ENCODE results near the gene CCN5. TPM values are rescaled to one million over a fixed set of nuclear protein-coding genes. Genes with fewer than 3 reads are reported as not detected.

Gene CCN5
- total RNA-seq, 1 experiment from 2014 or later, result 0.20 TPM

- DNase-seq, result peak in 1 of 2 experiments; percentile 35
- Histone ChIP-seq H3K4me1 (replicated peaks; ENCODE audit: insufficient read depth) (peaks cover 8% of the 10 kb centered on the region), H3K4me2 (no peak overlapping the region), H3K9me3 (ENCODE audit: insufficient read depth, low read depth) (no peaks in the 10 kb centered on the region), H3K9me2 (ENCODE audit: insufficient read depth) (no peaks in the 10 kb centered on the region), H2AFZ (peak overlapping the region; percentile 30; the same call in 1 of the 2 replicates), H3F3A (ENCODE audit: insufficient read depth, low read depth) (0 out of 2 replicates have a peak, but pooled peaks cover 4% of the 10 kb centered on the region), H3K27me3 (ENCODE audit: insufficient read depth, low read depth) (no peaks in the 10 kb centered on the region), H3K36me3 (ENCODE audit: low read depth) (no peaks in the 10 kb centered on the region), H3K79me2 (ENCODE audit: low read depth) (no peaks in the 10 kb centered on the region), H4K20me1 (ENCODE audit: insufficient read depth) (no peaks in the 10 kb centered on the region), H3K27ac (no peak overlapping the region), H3K4me3 (no peak overlapping the region)
- ChIA-PET POLR2A (ENCODE audit: unreplicated experiment) (no interaction called here), CTCF (no interaction called here)
- intact Hi-C loops (cut with micrococcal nuclease; ENCODE audit: unreplicated experiment), result no loop called here
- no peak for TF ChIP-seq EZH2 (IDR thresholded peaks at IDR 0.05; ENCODE audit: low read depth)
- TF ChIP-seq, protein P1, sequence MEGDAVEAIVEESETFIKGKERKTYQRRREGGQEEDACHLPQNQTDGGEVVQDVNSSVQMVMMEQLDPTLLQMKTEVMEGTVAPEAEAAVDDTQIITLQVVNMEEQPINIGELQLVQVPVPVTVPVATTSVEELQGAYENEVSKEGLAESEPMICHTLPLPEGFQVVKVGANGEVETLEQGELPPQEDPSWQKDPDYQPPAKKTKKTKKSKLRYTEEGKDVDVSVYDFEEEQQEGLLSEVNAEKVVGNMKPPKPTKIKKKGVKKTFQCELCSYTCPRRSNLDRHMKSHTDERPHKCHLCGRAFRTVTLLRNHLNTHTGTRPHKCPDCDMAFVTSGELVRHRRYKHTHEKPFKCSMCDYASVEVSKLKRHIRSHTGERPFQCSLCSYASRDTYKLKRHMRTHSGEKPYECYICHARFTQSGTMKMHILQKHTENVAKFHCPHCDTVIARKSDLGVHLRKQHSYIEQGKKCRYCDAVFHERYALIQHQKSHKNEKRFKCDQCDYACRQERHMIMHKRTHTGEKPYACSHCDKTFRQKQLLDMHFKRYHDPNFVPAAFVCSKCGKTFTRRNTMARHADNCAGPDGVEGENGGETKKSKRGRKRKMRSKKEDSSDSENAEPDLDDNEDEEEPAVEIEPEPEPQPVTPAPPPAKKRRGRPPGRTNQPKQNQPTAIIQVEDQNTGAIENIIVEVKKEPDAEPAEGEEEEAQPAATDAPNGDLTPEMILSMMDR (conservative IDR thresholded peaks at IDR 0.05), result no peak
- no TSS peak for BruUV-seq (replicated peaks)
These were observed 36.9 kb upstream of the CCN5 start for GRCh38 chr20:44678242-44678641.

DNA sequence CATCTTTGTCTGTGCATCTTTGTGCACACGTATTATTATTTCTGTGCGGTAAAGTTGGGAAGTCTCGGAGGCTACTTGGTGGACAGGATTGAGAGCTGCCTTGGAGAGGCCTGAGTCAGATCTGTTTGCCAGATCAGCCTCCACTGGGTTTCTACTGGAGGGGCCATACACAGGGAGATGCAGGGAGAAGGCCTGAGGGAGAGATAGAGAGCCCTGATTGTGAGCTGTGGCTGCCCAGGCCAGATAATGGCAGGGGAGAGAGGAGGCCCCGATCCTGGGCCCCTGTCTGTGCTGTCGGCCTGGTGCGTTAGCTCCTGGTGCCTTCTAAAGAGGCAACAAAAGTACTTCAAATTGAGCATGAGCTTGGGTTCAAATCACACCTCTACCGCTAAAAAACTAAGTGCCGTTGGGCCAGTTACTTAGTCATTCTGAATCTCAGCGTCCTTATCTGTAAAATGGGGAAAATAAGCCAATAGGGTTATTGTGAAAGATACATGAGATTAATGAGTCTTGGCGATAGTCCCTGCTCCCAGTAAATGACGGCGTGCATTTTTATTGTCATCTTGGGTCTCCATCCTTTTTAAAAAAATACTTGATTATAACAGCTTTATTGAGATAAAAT lies 36.1 kb upstream of the CCN5 start:
- Histone ChIP-seq H3K4me1 (replicated peaks; ENCODE audit: insufficient read depth) (peaks cover 12% of the 10 kb centered on the region), H4K20me1 (ENCODE audit: insufficient read depth) (no peaks in the 10 kb centered on the region), H3K36me3 (ENCODE audit: low read depth) (no peaks in the 10 kb centered on the region), H3K79me2 (ENCODE audit: low read depth) (no peaks in the 10 kb centered on the region), H2AFZ (no peak overlapping the region), H3K4me2 (no peak overlapping the region), H3K27me3 (ENCODE audit: insufficient read depth, low read depth) (no peaks in the 10 kb centered on the region), H3K9me3 (ENCODE audit: insufficient read depth, low read depth) (no peaks in the 10 kb centered on the region), H3F3A (ENCODE audit: insufficient read depth, low read depth) (0 out of 2 replicates have a peak, but pooled peaks cover 4% of the 10 kb centered on the region), H3K9me2 (ENCODE audit: insufficient read depth) (no peaks in the 10 kb centered on the region), H3K4me3 (no peak overlapping the region), H3K27ac (no peak overlapping the region)
- TF ChIP-seq, protein P1 (conservative IDR thresholded peaks at IDR 0.05), result no peak
- no peak for TF ChIP-seq EZH2 (IDR thresholded peaks at IDR 0.05; ENCODE audit: low read depth)
- ChIA-PET CTCF (no interaction called here), POLR2A (ENCODE audit: unreplicated experiment) (no interaction called here)
- BruUV-seq (replicated peaks), result no TSS peak
- DNase-seq, result no peak
- intact Hi-C loops (cut with micrococcal nuclease; ENCODE audit: unreplicated experiment), result no loop called here

DNA sequence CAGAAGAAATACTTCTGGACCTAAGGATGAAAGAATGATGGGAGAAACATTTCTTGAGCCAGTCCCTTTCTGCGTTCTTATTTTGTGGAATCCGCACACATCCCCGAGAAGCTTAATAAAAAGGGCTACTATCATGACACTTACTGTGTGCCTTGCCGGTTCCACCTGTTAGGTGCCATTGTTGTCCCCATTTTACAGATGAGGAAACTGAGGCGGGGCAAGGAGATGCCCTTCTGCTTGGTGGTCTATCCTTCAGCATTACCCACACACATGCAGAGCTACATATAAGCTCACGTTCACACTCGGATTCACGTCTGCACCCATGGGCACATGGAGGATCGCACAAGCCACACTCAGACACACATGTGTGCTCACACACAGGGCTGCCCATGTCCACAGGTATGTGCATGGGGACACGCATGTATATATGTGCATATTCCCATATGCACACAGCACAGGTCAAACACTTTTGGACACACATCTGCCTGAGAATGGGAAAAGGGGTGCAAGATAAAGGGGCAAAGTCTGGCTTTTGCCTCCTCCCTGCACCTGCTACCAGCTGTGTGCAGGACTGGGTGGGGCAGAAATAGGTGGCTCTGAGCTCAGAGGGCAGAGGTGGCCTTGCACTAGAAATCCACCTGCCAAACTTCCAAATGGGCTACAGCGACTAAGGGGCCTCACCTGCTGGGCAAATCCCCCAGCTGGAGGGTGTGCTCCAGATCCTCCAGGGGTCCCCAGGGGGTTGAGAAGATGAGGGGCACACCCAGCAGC lies 33.2 kb upstream of the CCN5 start:
- H3F3A ChIP-seq (ENCODE audit: insufficient read depth, low read depth), result peaks cover 12% of the 10 kb centered on the region
- no peaks in the 10 kb centered on the region for H3K79me2 ChIP-seq (ENCODE audit: low read depth)
- peaks cover 22% of the 10 kb centered on the region for H3K4me1 ChIP-seq (replicated peaks; ENCODE audit: insufficient read depth)
- H3K9me2 ChIP-seq (ENCODE audit: insufficient read depth), result no peaks in the 10 kb centered on the region
- POLR2A ChIA-PET (ENCODE audit: unreplicated experiment), result interaction anchor here (0.6 to 0.9 kb wide), 2 partner anchors 59 to 206 kb away, joined by 3 to 4 read pairs; no protein-coding TSS in a partner anchor
- no peak for DNase-seq
- CTCF ChIA-PET, result interaction anchor here (0.7 to 1.1 kb wide), 2 partner anchors 10 to 210 kb away, joined by 3 to 4 read pairs; no protein-coding TSS in a partner anchor
- no peaks in the 10 kb centered on the region for H3K9me3 ChIP-seq (ENCODE audit: insufficient read depth, low read depth)
- no TSS peak for BruUV-seq (replicated peaks)
- H3K27me3 ChIP-seq (ENCODE audit: insufficient read depth, low read depth), result no peaks in the 10 kb centered on the region
- H3K36me3 ChIP-seq (ENCODE audit: low read depth), result no peaks in the 10 kb centered on the region
- no peak for TF ChIP-seq EZH2 (IDR thresholded peaks at IDR 0.05; ENCODE audit: low read depth)
- TF ChIP-seq, protein P1 (conservative IDR thresholded peaks at IDR 0.05), result no peak
- no peak overlapping the region for H3K4me3 ChIP-seq
- no peak overlapping the region for H3K4me2 ChIP-seq
- H4K20me1 ChIP-seq (ENCODE audit: insufficient read depth), result no peaks in the 10 kb centered on the region
- H2AFZ ChIP-seq, result no peak overlapping the region
- intact Hi-C loops (cut with micrococcal nuclease; ENCODE audit: unreplicated experiment), result loop anchor here (5.0 to 10.0 kb wide), 4 partner anchors 160 to 613 kb away; partner anchors contain the start of gene SERINC3
- H3K27ac ChIP-seq, result no peak overlapping the region

Measured in PC-9 (cell line).